ENCODE measurements around the gene ARHGAP26. TPM values are rescaled to one million over a fixed set of nuclear protein-coding genes. Genes with fewer than 3 reads are reported as not detected.
A peak's percentile ranks its signal among the peaks of the same experiment; 100 is the strongest.

ARHGAP26 gene
- polyA plus RNA-seq, 4 donors: 7.6 to 31.7 (median 11.5) TPM

DNA sequence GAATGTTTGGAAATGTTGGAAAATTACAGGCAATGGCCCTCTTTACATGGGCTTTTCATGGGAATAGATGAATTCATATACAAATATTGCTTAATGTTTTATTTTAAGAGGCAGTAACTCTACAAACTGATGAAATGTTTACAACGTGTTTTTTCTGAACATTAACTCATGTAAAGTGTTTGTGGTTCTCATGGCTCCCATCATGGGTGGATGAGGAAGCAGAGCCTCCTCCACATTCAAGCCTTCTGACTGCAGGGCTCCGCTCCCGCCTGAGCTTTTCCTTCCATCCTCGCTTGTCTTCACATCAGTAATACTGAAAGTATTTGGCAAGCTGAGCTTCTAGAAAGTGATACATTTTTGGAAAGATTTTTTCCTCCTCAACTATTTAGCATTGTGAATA lies 204.2 kb downstream of the ARHGAP26 start:
- DNase-seq (no peak), FAIRE-seq (no peak)
- H3K9me3 ChIP-seq (ENCODE audit: control insufficient read depth in 2 of 2, insufficient read depth in 1 of 2, low read depth in 1 of 2, low read length in 1 of 2): no peaks in the 10 kb centered on the region
- peaks cover 0 to 7% (median 2%) of the 10 kb centered on the region in 3 donors for H3K4me1 ChIP-seq (ENCODE audit: control insufficient read depth in 3 of 3, insufficient read depth in 2 of 3, low read depth in 1 of 3, low read length in 2 of 3)
- H3K27ac ChIP-seq (ENCODE audit: low read depth in 1 of 3, low read length in 2 of 3): no peak overlapping the region
- H3K27me3 ChIP-seq (ENCODE audit: control insufficient read depth in 3 of 3, insufficient read depth in 3 of 3, low read length in 3 of 3): no peaks in the 10 kb centered on the region
- H3K36me3 ChIP-seq (ENCODE audit: control insufficient read depth in 3 of 3, insufficient read depth in 2 of 3, low read depth in 1 of 3, low read length in 3 of 3): peaks cover 0 to 2% (median 0%) of the 10 kb centered on the region in 3 donors
- WGBS, 3 donors: 67 to 90% (median 86%) methylated on average over 4 of the region's 4 CpGs
- no peak overlapping the region for H3K4me3 ChIP-seq (ENCODE audit: low read depth in 1 of 3, low read length in 3 of 3)

DNA sequence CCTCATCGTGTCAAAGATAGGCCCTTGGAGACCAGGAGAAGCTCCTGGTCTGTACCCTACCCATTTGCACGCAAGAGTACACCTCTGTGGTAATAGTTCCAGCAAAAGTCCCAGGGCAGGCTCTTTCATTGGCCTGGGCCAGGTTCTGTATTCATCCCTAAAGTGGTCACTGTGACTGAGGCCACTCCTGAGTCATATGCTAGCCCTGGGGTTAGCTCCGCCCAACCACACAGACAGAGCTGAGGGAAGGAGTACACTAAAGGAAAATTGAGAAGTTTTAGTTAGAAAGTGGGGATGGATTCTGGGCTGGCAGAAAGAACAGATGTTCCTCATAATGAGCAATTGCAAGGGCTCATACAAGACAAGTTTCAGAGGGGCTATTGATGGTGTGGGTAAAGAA lies 206.7 kb downstream of the ARHGAP26 start:
- 95 to 97% (median 96%) methylated on average over 3 of the region's 3 CpGs for WGBS, 3 donors
- FAIRE-seq: no peak
- no peak for DNase-seq

DNA sequence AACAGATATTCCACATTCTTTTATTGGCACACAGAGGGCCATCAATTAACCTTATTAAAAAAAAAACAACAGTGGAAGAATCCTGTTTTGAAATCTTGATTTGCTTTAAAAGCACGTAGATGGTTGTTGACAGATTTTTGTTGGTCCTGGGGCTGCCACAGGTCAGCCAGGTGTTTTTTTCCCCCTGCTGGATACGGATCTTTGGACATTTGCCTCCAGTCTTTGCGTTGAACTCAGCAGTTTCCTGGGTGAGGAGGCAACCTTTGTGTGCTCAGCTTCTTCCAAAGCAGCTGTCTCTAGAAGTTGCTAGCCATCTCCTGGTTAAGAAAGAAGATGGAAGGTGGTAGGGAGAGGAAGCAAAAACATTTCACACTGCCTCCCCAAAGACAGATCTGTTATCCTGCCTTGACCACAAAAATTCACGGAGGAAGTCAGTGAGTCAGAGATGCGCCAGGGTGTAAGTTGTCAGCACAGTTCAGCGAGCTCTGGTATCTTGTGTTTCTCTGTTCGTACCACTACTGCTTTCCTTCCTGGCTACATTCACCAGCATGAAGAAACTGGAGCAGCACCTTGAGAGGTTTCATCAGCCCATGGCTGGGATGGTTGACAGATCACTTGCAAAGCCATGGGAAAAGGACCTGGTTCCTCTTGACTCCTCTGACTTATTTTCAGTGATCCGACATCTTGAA lies 207.3 kb downstream of the ARHGAP26 start:
- Histone ChIP-seq H3K4me3 (ENCODE audit: low read depth in 1 of 3, low read length in 3 of 3) (no peak overlapping the region), H3K36me3 (ENCODE audit: control insufficient read depth in 3 of 3, insufficient read depth in 2 of 3, low read depth in 1 of 3, low read length in 3 of 3) (no peaks in the 10 kb centered on the region), H3K4me1 (ENCODE audit: control insufficient read depth in 3 of 3, insufficient read depth in 2 of 3, low read depth in 1 of 3, low read length in 2 of 3) (peaks cover 12 to 17% (median 14%) of the 10 kb centered on the region in 3 donors), H3K27ac (ENCODE audit: low read depth in 1 of 3, low read length in 2 of 3) (peak overlapping the region in 1 of 3 donors; percentile 58), H3K27me3 (ENCODE audit: control insufficient read depth in 3 of 3, insufficient read depth in 3 of 3, low read length in 3 of 3) (no peaks in the 10 kb centered on the region), H3K9me3 (ENCODE audit: control insufficient read depth in 2 of 2, insufficient read depth in 1 of 2, low read depth in 1 of 2, low read length in 1 of 2) (no peaks in the 10 kb centered on the region)
- no peak for FAIRE-seq
- 73 to 89% (median 80%) methylated on average over 8 of the region's 8 CpGs for WGBS, 3 donors
- peak in 1 of 2 donors; percentile 26 for DNase-seq

More for the DNA sequence above, 206.7 kb downstream of the ARHGAP26 start:
- Histone ChIP-seq H3K4me1 (ENCODE audit: control insufficient read depth in 3 of 3, insufficient read depth in 2 of 3, low read depth in 1 of 3, low read length in 2 of 3) (peaks cover 8 to 13% (median 12%) of the 10 kb centered on the region in 3 donors), H3K36me3 (ENCODE audit: control insufficient read depth in 3 of 3, insufficient read depth in 2 of 3, low read depth in 1 of 3, low read length in 3 of 3) (no peaks in the 10 kb centered on the region), H3K9me3 (ENCODE audit: control insufficient read depth in 2 of 2, insufficient read depth in 1 of 2, low read depth in 1 of 2, low read length in 1 of 2) (no peaks in the 10 kb centered on the region), H3K27ac (ENCODE audit: low read depth in 1 of 3, low read length in 2 of 3) (no peak overlapping the region), H3K27me3 (ENCODE audit: control insufficient read depth in 3 of 3, insufficient read depth in 3 of 3, low read length in 3 of 3) (no peaks in the 10 kb centered on the region), H3K4me3 (ENCODE audit: low read depth in 1 of 3, low read length in 3 of 3) (no peak overlapping the region)

DNA sequence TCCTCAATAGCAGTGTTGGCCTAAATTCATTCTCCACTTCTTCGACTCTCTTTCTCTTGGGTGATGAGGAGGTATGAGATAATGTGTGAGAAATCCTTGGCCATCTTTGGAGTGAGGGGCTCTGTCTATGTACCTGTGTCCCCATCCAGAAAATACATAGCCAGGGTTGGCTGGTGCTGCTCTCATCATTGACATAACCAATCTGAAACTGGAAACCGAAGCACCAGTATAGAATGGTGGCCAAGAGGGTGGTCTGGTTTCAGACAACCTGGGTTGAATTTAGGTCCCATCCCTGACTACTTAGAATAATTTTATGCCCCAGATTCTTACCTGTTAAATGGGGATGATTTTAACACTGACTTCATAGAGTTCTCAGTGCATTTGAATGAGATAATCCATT lies 208.1 kb downstream of the ARHGAP26 start:
- H3K36me3 ChIP-seq (ENCODE audit: control insufficient read depth in 3 of 3, insufficient read depth in 2 of 3, low read depth in 1 of 3, low read length in 3 of 3): peaks cover 0 to 3% (median 0%) of the 10 kb centered on the region in 3 donors
- H3K27me3 ChIP-seq (ENCODE audit: control insufficient read depth in 3 of 3, insufficient read depth in 3 of 3, low read length in 3 of 3): no peaks in the 10 kb centered on the region
- H3K4me1 ChIP-seq (ENCODE audit: control insufficient read depth in 3 of 3, insufficient read depth in 2 of 3, low read depth in 1 of 3, low read length in 2 of 3): peaks cover 14 to 17% (median 16%) of the 10 kb centered on the region in 3 donors
- H3K9me3 ChIP-seq (ENCODE audit: control insufficient read depth in 2 of 2, insufficient read depth in 1 of 2, low read depth in 1 of 2, low read length in 1 of 2): no peaks in the 10 kb centered on the region
- 87 to 100% (median 98%) methylated on average over 2 of the region's 2 CpGs for WGBS, 3 donors
- H3K4me3 ChIP-seq (ENCODE audit: low read depth in 1 of 3, low read length in 3 of 3): no peak overlapping the region
- no peak for DNase-seq
- no peak for FAIRE-seq
- peak overlapping the region in 1 of 3 donors; percentile 58 for H3K27ac ChIP-seq (ENCODE audit: low read depth in 1 of 3, low read length in 2 of 3)

DNA sequence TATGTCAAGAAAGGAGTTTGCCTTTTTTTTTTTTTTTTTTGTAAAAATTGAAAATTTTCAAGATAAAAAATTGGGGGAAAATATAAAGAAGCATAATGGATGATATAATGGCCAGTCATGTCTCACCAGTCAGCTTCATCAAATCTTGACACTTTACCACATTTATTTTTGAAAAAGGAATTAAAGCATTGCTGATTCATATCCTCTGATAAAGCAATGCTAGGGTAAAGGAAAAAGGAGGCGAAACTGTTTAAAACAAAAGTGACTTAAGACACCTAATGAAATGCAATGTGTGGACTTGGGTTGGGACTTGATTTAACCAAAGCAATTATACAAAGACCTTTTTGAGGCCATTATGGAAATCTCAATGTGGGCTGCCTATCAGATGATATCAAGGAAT lies 208.5 kb downstream of the ARHGAP26 start:
- Histone ChIP-seq H3K27me3 (ENCODE audit: control insufficient read depth in 3 of 3, insufficient read depth in 3 of 3, low read length in 3 of 3) (no peaks in the 10 kb centered on the region), H3K4me1 (ENCODE audit: control insufficient read depth in 3 of 3, insufficient read depth in 2 of 3, low read depth in 1 of 3, low read length in 2 of 3) (peaks cover 14 to 17% (median 16%) of the 10 kb centered on the region in 3 donors), H3K27ac (ENCODE audit: low read depth in 1 of 3, low read length in 2 of 3) (no peak overlapping the region), H3K36me3 (ENCODE audit: control insufficient read depth in 3 of 3, insufficient read depth in 2 of 3, low read depth in 1 of 3, low read length in 3 of 3) (peaks cover 0 to 4% (median 0%) of the 10 kb centered on the region in 3 donors), H3K9me3 (ENCODE audit: control insufficient read depth in 2 of 2, insufficient read depth in 1 of 2, low read depth in 1 of 2, low read length in 1 of 2) (no peaks in the 10 kb centered on the region), H3K4me3 (ENCODE audit: low read depth in 1 of 3, low read length in 3 of 3) (no peak overlapping the region)
- 97 to 100% (median 98%) methylated on average over 1 of the region's 1 CpG for WGBS, 3 donors
- no peak for FAIRE-seq
- no peak for DNase-seq

DNA sequence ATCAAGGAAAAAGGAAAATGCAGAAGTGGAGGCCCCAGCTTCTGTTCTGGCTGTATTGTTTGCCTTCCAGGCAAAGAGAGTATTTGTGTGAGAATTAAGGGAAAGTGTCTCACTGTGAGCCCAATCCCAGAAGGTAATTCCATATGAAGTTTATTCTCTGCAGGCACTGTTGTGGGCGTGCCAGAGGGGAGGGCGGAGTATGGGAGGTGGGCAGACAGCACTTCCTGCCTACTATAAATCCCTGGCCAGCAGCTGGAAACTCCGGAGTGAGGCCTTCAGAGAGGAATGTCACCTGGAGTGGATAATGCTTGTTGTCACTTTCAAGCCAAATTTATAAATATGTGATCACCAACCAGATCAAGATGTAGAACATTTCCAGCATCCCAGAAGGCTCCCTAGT lies 209.5 kb downstream of the ARHGAP26 start:
- FAIRE-seq (no peak), DNase-seq (peak; percentile 21 to 27)
- no peak overlapping the region for H3K27ac ChIP-seq (ENCODE audit: low read depth in 1 of 3, low read length in 2 of 3)
- peaks cover 0 to 4% (median 0%) of the 10 kb centered on the region in 3 donors for H3K36me3 ChIP-seq (ENCODE audit: control insufficient read depth in 3 of 3, insufficient read depth in 2 of 3, low read depth in 1 of 3, low read length in 3 of 3)
- no peaks in the 10 kb centered on the region for H3K9me3 ChIP-seq (ENCODE audit: control insufficient read depth in 2 of 2, insufficient read depth in 1 of 2, low read depth in 1 of 2, low read length in 1 of 2)
- WGBS, 3 donors: 21 to 58% (median 37%) methylated on average over 3 of the region's 3 CpGs
- no peaks in the 10 kb centered on the region for H3K27me3 ChIP-seq (ENCODE audit: control insufficient read depth in 3 of 3, insufficient read depth in 3 of 3, low read length in 3 of 3)
- H3K4me1 ChIP-seq (ENCODE audit: control insufficient read depth in 3 of 3, insufficient read depth in 2 of 3, low read depth in 1 of 3, low read length in 2 of 3): peaks cover 13 to 16% (median 14%) of the 10 kb centered on the region in 3 donors
- no peak overlapping the region for H3K4me3 ChIP-seq (ENCODE audit: low read depth in 1 of 3, low read length in 3 of 3)

DNA sequence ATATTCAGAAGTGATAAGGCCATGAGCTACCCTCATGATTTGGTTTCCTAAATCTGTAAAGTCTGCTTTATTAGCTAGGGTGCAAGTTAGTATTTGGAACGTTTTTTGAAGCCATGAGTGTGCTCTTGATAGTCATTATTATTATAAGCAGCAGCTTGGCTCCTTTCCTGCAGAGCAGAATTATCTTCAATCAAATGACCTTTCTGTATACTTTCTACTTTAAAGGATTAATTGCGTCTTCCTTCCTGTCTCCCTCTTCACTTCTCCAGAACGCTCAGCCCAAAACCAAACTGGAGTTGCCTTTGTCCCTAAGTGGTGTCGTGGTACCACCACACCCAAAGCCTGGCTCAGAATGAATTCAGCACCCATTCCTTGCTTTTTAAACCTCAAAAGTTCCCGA lies 211.3 kb downstream of the ARHGAP26 start:
- H3K4me1 ChIP-seq (ENCODE audit: control insufficient read depth in 3 of 3, insufficient read depth in 2 of 3, low read depth in 1 of 3, low read length in 2 of 3): peaks cover 13 to 16% (median 14%) of the 10 kb centered on the region in 3 donors
- H3K27ac ChIP-seq (ENCODE audit: low read depth in 1 of 3, low read length in 2 of 3): peak overlapping the region in 2 of 3 donors; percentile 63 to 67
- H3K9me3 ChIP-seq (ENCODE audit: control insufficient read depth in 2 of 2, insufficient read depth in 1 of 2, low read depth in 1 of 2, low read length in 1 of 2): no peaks in the 10 kb centered on the region
- DNase-seq (peak in 1 of 2 donors; percentile 20), FAIRE-seq (no peak)
- peaks cover 0 to 4% (median 0%) of the 10 kb centered on the region in 3 donors for H3K36me3 ChIP-seq (ENCODE audit: control insufficient read depth in 3 of 3, insufficient read depth in 2 of 3, low read depth in 1 of 3, low read length in 3 of 3)
- H3K4me3 ChIP-seq (ENCODE audit: low read depth in 1 of 3, low read length in 3 of 3): no peak overlapping the region
- 10 to 18% (median 13%) methylated on average over 5 of the region's 5 CpGs for WGBS, 3 donors
- no peaks in the 10 kb centered on the region for H3K27me3 ChIP-seq (ENCODE audit: control insufficient read depth in 3 of 3, insufficient read depth in 3 of 3, low read length in 3 of 3)

DNA sequence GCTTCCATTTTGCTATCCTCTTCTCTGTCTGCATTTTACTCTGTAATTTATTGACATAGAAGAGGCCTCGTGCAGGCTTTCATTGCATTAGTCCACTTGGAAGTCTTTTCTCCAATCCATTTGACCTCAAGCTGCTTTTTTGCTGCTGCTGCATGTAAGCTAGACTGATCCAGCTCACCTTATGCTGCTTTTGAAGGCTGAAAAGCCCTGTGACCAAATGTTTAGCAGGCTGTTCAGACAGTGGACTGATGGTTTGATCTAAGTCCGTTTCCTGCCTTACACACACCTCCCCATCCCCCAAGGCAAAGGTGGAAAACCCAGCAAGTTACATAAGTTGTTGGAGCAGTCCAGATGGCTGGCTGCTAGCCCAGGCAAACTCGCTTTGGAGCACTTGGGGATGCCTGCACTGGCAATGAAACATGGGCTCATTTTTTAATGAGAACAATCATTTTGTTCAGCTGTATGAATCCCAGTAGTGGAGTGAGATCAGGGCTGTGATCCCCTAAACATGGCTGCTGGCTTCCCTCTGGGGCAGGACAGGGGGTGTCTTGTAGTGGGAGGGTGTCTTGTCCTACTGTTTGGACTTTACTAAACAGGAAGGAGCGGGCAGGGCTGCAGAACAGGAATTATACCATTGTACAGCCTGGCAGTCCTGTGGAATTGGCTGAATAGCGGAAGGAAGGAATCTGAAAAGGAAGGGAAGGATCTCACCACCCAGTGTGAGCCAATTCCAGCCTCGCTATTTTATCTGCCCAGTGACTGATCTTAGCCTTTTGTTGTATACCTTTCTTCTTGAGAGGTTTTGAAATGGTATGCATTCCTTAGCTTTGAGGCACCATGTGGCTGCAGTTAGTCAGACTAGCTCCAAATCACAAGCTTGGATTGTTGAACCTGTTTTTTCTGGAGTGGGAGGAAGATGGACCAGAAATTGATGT lies 212.0 kb downstream of the ARHGAP26 start:
- Histone ChIP-seq H3K27ac (ENCODE audit: low read depth in 1 of 3, low read length in 2 of 3) (peak overlapping the region in 2 of 3 donors; percentile 63 to 67), H3K27me3 (ENCODE audit: control insufficient read depth in 3 of 3, insufficient read depth in 3 of 3, low read length in 3 of 3) (no peaks in the 10 kb centered on the region), H3K4me1 (ENCODE audit: control insufficient read depth in 3 of 3, insufficient read depth in 2 of 3, low read depth in 1 of 3, low read length in 2 of 3) (peaks cover 13 to 16% (median 14%) of the 10 kb centered on the region in 3 donors), H3K4me3 (ENCODE audit: low read depth in 1 of 3, low read length in 3 of 3) (no peak overlapping the region), H3K36me3 (ENCODE audit: control insufficient read depth in 3 of 3, insufficient read depth in 2 of 3, low read depth in 1 of 3, low read length in 3 of 3) (peaks cover 0 to 4% (median 0%) of the 10 kb centered on the region in 3 donors), H3K9me3 (ENCODE audit: control insufficient read depth in 2 of 2, insufficient read depth in 1 of 2, low read depth in 1 of 2, low read length in 1 of 2) (no peaks in the 10 kb centered on the region)
- 13 to 35% (median 28%) methylated on average over 6 of the region's 6 CpGs for WGBS, 3 donors
- peak; percentile 78 to 95 for DNase-seq
- no peak for FAIRE-seq
